Type B pancreatic cell (in vitro differentiated cells): ENCODE data around the gene SMYD3. TPM values are rescaled to one million over a fixed set of nuclear protein-coding genes. Genes with fewer than 3 reads are reported as not detected.

Source experiments
- DNase-seq: peaks from one replicate; pipeline ENCODE4 v3.0.0; 2021; ENCODE audit warnings: mixed read lengths; ENCODE audit not compliant: unreplicated experiment; ENCODE audit errors: extremely low spot score
- H3K27ac Mint-ChIP-seq: 2 replicates; pipeline ENCODE4 v1.8.0; 2021; ENCODE audit warnings: mild to moderate bottlenecking, mixed read lengths
- H3K27me3 Mint-ChIP-seq: 2 replicates; pipeline ENCODE4 v1.8.0; 2021; ENCODE audit warnings: mixed read lengths
- H3K36me3 Mint-ChIP-seq: 2 replicates; pipeline ENCODE4 v1.8.0; 2021; ENCODE audit warnings: mixed read lengths
- H3K4me1 Mint-ChIP-seq: one replicate; pipeline ENCODE4 v1.8.0; 2021; ENCODE audit warnings: mixed read lengths; ENCODE audit not compliant: unreplicated experiment
- H3K4me3 Mint-ChIP-seq: 2 replicates; pipeline ENCODE4 v1.8.0; 2021; ENCODE audit warnings: mild to moderate bottlenecking, mixed read lengths
- H3K9me3 Mint-ChIP-seq: 2 replicates; pipeline ENCODE4 v1.8.0; 2021; ENCODE audit warnings: mixed read lengths
- total RNA-seq: library from RNA; stranded (reverse); gene quantifications from 2 replicates; pipeline ENCODE4 v1.2.1, GENCODE V29; 2021; ENCODE audit warnings: low replicate concordance
- TF ChIP-seq, protein P1 (sequence below): fragments of 200-600 bp; sonication (generic); conservative IDR thresholded peaks from 2 replicates; pipeline ENCODE4 v1.5.0; 2021; ENCODE audit warnings: antibody characterized with exemption, mild to moderate bottlenecking

The SMYD3 gene
- total RNA-seq, 1 donor from 2014 or later, result 19.4 TPM

DNA sequence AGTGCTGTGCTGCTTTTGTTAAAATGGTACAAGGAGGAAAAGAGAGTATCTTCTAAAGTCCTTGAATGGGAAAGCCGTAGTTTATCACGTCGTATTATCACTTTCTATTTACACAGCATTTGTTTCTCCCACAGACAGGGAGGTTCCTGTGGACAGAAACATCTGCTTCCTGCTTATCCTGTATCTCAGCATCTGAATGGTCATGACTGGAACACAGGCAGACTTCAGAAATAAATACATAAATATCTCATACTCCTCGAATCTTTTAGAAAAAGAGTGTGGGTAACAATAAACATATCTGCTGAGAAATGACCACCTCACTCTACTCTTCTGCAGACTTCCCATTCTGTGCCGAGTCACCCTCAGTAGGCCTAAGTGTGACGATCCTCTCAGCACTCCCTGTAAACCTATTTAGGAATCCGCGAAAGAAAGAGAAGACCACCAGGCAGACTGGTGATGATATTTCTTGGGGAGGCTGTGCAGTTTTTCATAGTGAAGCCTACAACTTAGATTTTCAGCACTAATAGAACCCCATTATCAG, 393.5 kb downstream of the SMYD3 start:
- H3K4me3 Mint-ChIP-seq, result no peak overlapping the region
- TF ChIP-seq, protein P1, sequence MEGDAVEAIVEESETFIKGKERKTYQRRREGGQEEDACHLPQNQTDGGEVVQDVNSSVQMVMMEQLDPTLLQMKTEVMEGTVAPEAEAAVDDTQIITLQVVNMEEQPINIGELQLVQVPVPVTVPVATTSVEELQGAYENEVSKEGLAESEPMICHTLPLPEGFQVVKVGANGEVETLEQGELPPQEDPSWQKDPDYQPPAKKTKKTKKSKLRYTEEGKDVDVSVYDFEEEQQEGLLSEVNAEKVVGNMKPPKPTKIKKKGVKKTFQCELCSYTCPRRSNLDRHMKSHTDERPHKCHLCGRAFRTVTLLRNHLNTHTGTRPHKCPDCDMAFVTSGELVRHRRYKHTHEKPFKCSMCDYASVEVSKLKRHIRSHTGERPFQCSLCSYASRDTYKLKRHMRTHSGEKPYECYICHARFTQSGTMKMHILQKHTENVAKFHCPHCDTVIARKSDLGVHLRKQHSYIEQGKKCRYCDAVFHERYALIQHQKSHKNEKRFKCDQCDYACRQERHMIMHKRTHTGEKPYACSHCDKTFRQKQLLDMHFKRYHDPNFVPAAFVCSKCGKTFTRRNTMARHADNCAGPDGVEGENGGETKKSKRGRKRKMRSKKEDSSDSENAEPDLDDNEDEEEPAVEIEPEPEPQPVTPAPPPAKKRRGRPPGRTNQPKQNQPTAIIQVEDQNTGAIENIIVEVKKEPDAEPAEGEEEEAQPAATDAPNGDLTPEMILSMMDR, result no peak
- no peak overlapping the region for H3K27ac Mint-ChIP-seq
- no peak for DNase-seq
- H3K4me1 Mint-ChIP-seq, result peaks cover 19% of the 10 kb centered on the region
- no peaks in the 10 kb centered on the region for H3K9me3 Mint-ChIP-seq
- H3K27me3 Mint-ChIP-seq, result no peaks in the 10 kb centered on the region
- no peaks in the 10 kb centered on the region for H3K36me3 Mint-ChIP-seq

DNA sequence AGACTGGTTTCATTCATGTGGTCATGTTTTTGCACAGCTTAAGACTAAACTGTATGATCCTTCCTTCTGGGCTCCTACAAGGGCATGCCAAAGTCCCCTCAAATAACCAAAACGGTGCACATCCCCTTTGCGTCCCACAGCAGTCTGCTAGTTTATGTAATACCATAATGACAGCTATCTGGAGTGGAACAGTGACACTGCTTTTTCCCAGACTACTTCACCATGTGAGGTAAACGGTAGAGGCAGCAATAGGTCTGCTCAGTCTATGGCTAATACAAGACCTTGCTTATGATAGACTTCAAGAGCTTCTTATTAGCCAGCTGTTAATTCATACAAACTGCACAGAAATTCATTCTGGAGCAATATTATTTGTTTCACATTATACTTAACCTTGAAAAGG, 395.5 kb downstream of the SMYD3 start:
- Mint-ChIP-seq H3K27me3 (no peaks in the 10 kb centered on the region), H3K9me3 (no peaks in the 10 kb centered on the region), H3K27ac (no peak overlapping the region), H3K4me3 (no peak overlapping the region), H3K4me1 (peaks cover 22% of the 10 kb centered on the region), H3K36me3 (no peaks in the 10 kb centered on the region)
- no peak for DNase-seq
- TF ChIP-seq, protein P1, result no peak

DNA sequence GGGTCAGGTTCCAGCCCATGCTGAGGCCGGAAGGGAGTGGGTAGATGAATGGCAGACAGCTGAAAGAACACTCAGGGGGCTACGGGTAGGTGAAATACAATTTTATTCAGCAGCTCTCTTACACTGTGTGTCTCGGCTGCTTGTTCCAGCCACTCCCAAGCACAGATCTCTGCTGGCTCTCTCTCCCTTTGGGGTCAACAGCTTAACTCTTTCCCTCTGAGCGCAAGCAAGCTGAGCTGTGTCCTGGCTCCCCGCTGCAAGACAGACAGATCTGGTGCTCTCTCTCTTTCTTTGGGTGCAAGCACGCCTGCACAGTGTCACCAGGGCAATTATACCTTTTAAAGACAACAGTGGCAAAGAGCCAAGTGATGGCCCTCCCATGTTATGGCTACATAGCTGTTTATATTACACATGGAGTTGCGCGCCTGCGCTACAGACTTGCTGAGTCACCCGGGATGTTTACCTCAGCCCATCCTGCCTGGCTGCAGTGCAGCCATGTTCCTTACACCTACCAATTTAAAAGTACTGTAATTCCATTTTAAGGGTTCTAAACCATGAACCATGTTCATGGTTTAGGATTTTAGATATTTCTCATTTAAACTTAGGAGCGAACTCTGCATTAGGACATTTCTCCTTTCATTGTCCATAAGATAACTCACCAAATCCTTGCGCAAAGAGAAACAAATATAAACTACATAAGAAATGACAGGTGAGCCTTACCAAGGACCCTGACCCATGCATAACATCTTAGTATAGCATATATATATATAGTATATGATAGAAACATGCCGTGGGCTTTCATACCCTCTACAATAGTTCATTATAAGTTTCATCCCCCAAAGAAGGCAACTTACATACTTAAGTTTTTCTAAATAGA, 396.5 kb downstream of the SMYD3 start:
- Mint-ChIP-seq H3K4me1 (peaks cover 22% of the 10 kb centered on the region), H3K27ac (no peak overlapping the region), H3K4me3 (no peak overlapping the region), H3K36me3 (no peaks in the 10 kb centered on the region), H3K27me3 (no peaks in the 10 kb centered on the region), H3K9me3 (no peaks in the 10 kb centered on the region)
- TF ChIP-seq, protein P1, result no peak
- no peak for DNase-seq

DNA sequence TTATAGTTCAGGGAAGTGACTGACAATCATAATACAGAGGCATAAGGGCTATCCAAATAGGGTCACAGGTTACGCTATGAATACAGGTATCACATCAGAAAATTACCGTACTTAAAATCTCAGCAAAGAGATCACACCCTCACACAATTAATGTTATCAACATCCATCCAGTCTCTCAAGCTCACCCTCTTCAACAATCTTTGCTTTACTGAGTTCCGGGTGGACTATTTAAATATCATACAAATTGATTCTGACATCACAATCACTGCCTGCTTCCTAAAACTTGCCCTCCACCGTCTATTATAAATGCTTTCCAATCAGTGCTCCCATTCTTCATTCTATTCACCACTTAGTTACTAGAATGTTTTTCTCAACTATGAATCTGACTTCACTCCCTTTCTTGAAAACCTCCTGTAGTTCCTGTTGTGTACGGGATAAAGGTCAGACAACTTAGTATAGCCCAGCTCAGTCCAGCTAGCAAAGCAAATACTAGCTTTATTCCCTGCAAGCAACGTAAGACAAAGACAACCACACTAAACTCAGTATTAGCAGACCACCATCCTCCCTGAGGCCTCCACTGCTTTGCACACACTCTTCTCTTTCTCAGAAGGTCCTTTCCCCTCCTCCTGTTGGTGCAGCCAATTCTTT, 398.7 kb downstream of the SMYD3 start:
- Mint-ChIP-seq H3K4me1 (peaks cover 22% of the 10 kb centered on the region), H3K27me3 (peaks cover 4% of the 10 kb centered on the region), H3K36me3 (no peaks in the 10 kb centered on the region), H3K4me3 (no peak overlapping the region), H3K9me3 (peaks cover 2% of the 10 kb centered on the region), H3K27ac (peak overlapping the region; percentile 10)
- DNase-seq, result no peak
- TF ChIP-seq, protein P1, result no peak

DNA sequence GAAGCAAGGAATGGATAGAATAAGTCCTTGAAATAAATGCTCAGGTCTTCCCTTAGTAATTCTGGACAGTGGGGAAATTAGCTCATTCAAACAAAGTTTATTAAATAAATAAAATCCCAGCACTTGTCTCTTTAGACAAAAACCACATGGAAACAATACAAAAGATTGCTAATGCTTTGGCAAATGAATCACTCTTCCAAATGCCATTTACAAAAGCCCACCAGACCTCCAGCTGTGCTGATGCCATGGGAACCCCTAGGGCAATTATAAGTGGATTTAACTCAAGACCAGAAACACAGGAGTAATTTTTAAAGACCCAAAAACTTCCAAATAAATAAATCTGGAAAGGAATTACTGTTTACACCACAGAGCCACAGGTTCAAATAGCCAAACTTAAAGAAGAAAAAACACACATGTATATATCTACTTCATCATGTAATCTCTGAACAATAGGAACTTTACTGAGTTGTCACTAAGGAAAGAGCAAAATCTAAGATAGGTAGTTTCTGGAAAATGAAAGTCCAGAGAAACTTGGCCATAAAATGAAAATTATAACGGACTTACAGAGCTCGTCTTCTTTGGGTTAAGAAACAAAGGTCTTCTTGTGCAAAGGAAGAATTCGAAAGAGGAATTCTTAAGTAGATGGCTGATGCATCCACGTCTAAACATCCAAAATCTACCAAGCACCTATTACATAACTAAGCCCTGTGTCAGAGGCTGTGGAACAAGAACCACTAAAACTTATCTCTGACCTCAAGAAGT, 399.4 kb downstream of the SMYD3 start:
- H3K27ac Mint-ChIP-seq, result no peak overlapping the region

More for the DNA sequence above, 399.4 kb downstream of the SMYD3 start:
- no peak for DNase-seq
- Mint-ChIP-seq H3K4me3 (no peak overlapping the region), H3K4me1 (peaks cover 22% of the 10 kb centered on the region), H3K9me3 (peaks cover 4% of the 10 kb centered on the region), H3K36me3 (no peaks in the 10 kb centered on the region), H3K27me3 (peaks cover 5% of the 10 kb centered on the region)
- TF ChIP-seq, protein P1, result no peak
